Measurements from ENCODE around the gene ABLIM1.

ABLIM1 gene

DNA sequence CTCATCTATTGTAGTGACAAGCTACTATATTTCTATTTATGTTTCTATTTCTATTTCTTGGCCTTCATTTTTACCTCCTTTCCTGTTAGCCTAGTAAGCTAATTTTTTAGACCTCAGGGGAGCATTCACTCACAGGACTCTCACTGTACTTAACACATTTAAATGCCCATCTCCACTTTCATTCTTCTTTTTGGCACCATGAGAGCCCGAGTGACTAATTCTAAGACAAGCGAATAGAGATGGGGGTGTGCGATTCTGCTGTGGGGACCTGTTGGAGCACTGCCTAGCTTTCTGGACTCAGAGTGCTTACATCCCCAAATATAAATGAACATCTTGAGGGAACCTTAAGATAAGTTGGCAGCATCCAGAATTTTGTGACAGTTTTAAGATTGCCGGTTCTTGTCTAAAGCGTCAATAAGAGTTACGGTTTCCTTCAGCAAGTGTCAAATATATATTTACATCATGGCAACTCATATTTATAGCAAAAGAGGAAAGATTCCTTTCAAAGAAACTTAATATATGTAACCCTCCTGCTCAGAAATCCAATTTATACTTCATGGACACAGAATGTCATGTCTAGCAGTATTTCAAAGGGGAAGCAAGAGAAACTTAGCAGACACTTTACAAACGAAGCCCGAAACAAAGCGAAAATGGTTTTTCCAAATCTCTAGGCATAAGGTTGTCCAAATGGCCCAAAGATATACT lies 199.7 kb downstream of the ABLIM1 start:
- DNase-seq (ENCODE audit: low read depth) = no peak

DNA sequence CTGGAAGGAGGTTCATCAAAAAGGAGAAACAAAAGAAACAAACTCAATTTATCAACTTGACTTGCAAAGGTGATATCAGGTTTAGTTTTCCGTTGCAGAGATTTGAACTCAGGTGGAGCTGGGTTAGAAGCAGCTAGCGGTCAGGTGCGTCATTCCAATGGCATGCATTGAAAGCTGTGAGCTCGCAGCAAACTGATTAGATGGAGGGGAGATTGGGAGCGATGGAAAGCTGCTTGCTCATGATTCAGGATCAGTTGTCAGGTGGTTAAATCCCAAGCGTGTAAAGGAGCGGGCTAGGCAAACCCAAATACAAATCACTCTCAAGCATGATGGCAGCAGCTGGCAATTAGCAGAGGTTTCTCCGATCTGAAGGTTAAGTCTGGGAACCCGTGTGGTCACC lies 204.5 kb downstream of the ABLIM1 start:
- no peak for DNase-seq (ENCODE audit: low read depth)

DNA sequence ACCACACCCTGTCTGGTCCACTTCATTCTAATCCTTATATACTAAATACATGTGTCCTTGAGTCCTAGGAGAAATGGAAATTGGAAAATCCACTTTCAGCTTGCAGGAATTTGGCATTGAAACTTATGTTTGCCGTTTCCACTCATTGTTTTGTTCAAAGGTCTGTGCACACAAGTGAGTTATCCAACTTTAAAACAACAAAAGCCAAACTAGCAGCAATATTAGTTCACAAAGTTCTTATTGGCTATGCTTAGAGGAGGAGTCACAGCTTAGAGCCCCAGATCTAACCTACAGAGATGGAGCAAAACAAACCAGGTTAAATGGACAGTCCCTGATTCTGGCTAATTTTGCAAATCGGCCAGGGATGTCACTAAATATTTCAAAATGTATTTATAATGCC lies 209.2 kb downstream of the ABLIM1 start:
- DNase-seq (ENCODE audit: low read depth) = no peak

DNA sequence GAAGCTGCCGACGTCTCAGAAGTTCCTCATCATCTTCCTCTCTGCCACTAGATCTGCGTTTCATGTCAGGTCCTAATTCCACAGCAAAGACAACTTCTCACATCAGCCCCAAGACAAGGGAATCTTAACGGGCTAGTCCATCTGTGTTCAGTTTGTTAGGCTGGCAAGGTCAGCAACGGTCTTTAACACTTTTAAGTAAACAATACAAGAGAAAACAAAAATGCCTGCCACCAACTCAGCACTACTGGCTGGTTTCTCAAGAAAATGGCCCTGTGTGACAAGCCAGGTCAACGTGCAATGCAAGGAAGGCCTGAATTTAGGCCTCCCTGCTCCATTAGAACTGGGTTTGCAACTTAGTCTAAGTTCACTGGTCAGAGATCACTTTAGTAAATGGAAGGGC lies 212.7 kb downstream of the ABLIM1 start:
- DNase-seq (ENCODE audit: low read depth) = no peak

DNA sequence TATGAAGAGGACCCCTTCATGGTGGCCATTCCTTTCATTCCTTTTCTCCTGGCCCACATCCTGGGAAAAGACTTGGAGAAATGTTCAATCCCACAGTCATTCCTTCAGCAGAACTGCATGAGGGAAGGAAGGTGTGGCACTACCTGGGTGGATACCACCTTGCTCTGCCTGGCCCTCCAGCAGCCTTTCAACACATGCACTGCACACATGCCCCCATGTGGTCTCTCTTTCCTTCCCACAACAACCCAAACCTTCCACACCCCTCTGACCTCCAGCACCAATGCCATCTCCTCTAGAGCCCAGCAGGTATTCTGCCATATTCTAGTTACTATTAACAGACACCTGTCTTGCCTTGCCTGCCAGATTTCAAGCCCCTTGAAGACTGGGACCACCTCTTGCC lies 213.3 kb downstream of the ABLIM1 start:
- no peak for DNase-seq (ENCODE audit: low read depth)

DNA sequence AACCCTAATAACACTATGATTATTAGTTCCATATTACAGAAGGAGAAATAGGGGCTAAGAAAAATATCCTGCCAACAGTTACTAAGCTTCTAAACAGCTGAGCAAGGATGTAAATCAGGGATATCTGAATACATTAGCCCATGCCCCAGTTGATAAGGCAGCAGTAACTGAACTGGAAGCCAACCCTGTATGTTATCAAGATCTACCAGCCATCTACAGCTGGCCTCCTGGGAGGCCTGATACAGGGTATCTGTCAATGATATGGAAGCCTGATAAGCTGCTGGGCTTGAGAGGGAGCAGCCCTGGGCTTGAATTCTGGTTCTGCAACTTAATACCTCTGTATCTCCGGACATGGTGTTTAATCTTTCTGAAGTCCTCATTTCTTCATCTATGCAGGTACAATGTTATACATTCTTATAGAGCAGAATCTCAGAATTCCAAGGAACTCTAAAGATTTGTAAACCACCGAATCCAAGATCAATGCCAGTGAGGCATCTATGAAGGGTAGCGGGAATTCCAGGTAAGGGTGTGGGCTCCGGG lies 215.9 kb downstream of the ABLIM1 start:
- no peak for DNase-seq (ENCODE audit: low read depth)

DNA sequence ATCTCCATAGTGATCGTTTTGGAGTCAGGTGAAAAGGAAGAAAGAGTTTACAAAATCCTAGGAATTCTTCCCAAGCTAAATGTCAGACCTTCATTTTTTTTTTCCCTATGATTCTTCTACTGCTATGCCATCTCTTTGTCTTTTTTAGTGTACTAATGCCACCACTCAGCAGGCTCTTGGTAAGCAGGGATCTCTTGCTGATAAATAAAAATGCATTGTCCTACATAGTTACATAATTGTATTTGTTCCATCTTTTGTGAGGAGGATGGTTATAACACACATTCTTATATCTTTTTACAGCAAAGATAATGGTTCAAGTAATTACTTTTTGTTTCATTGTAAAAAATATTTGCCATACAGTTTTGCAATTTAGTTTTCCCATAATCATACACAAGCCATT lies 217.0 kb downstream of the ABLIM1 start:
- DNase-seq (ENCODE audit: low read depth) = no peak

DNA sequence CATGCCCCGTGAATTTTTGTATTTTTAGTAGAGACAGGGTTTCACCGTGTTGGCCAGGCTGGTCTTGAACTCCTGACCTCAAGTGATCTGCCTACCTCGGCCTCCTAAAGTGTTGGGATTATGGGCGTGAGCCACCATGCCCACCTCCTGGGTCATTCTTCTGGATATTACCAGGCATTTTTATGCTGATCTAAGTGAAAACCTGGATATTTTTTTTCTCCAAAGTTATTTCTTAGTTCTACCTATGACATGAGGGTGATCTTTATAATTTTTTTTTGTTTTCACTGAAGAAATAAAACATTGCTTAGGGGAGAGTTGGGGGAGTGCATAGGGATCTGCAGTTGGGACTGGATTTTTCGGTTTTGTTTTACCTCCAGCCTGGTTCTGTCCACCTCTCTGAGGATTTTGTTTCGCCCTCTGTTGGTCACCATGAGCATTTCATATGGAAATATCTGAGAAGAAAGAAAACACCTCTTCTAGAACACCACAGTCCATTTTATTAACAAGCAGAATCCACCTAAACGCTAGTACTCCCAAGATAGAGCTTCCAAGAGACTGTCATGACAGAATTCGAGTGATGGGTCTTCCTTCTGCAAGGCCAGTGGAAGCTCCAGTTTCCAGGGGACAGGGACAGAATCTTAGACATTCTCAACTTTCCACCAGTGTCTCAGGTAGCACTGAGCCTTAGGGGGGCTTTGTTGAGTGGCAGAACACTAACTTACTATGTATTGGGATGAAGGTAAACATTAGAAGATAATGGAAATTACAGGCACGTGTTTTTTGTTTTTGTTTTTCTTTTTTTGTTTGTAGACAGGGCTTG lies 220.4 kb downstream of the ABLIM1 start:
- DNase-seq (ENCODE audit: low read depth) = no peak

DNA sequence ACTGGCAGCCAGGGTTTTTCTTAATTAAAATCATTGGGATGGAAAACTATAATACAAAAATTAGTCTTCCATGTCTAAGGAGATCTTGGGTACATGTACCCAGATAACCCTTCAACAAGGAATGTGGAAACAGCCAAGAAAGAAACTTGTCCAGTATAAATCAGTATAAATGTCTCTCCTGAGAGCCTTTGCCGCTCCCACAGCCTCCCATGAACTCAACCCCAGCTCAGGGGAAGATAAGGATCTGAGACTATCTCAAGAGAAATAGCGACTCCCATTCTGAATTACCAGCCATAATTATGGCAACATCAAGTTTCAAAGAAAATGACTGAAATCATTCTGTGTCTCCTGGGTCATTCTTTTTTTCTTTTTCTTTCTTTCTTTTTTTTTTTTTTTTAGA lies 221.1 kb downstream of the ABLIM1 start:
- no peak for DNase-seq (ENCODE audit: low read depth)

DNA sequence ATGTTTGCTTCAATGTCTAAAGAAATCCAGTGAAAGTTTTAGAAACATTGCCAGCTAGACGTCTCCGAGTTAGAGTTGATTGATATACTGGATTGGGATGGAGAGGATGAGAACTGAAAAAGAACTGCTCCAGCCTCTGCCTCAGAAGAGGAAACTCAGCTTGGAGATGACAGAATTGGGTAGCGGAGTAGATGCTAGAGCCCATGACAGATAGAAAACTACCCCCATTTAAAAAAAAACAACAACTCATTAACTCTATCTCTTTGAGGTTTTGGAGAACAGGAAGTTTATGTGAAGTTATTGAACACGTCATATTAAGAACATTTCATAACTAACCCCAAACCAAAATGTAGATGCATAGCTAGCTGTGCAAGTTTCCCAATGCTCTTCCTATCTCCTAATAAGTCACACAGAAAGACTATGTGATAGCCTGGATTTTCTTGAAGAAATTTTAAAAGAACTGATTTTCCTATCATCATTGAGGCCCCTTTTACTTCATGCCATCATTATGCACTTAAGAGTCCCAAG lies 225.4 kb downstream of the ABLIM1 start:
- no peak for DNase-seq (ENCODE audit: low read depth)

DNA sequence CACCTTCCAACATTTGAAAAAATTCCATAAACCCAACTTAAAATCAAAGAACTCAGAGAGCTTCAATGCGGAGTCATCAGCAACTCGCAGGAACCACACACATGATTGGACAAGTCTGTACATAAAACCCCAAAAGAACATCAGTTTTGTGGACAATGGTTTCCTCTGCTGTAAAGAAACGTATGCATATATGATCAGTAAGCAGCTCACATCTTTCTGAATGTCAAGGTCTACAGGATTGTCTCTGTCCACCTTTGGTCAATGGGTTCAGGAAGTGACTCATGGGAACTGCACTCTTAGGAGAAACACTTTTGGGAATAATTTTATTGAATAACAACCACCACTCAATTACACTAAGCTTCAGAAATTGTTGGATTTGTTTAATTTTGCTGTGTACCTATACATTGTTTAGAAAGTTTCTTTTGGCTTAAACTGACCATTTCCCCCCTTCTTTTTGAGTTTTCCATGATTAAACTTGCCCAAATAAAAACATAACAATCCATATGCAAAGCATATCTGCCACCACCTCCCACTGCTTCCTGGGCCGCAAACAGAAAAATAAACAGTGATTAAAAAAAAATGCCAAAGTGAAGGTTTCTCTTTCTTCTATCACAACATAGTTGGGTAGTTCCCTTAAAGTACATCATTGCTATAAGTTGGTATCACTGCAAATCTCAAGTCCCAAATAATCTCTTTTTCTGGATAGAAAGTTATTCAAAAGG lies 226.5 kb downstream of the ABLIM1 start:
- DNase-seq (ENCODE audit: low read depth) = no peak

DNA sequence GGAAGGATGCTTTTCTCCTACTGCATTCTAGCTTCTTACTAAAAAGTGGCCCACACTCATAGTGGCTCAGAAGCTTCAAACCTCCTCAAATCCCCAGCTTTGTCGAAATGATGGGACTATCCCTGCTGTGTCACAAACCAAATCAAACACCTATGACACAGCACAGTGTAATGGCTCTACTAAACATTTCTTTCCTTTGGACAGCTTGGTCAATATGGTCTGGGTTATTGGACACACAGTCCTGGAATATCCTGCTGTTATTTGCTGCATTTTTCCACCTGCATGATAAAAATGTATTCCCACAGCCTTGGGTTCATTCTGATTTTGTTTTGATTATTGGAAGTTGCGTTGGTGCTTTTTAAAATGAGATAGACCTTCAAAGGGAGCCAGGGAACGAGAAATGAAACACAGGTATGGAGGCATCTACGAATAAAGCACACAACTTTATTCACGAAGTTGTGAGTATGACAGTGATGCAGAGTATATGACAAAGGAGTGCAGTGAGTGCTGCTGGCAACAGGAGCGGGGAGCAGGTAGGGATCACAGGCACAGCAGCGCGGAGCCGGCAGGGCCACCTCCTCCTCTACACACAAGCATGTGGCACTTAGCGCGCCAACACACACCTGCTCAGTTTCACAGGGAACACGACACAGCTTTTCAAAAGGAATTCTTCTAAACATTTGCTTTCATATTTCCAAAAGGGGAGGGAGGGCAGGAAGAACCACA lies 227.2 kb downstream of the ABLIM1 start:
- no peak for DNase-seq (ENCODE audit: low read depth)

DNA sequence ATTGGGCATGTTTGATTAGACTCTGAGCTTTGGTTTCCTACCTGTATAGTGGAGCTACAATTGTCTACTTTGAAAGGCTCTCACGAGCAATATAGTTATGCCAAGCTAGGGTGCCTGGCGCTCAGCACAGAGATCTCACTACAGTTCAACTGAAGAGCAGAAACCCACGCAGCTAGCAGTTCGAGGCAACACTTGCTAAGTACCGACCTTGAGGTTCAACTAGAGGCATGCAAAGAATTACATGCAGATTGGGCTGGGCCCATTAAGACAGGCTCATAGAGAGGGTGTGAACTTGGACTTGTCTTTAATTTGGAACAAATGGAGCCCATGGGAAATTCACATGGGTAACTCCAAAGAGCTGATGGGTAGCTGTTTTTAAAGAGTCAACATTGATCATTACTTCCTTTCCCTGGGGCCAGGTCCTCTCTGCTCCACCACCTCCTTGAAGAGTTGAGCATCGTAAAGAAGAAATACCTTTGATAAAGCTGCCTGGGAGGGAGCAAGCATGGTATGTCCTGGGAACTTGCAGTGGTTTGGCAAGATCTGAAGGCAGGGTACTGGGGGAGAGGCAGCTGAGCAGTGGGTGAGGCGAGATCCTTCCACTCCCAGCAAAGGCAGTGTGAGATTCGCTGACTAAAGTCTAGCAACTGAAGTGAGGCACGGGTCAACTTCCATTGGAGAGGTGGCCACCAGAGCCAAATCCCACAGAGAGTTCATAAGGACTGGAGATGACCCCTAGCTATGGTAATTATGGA lies 228.3 kb downstream of the ABLIM1 start:
- no peak for DNase-seq (ENCODE audit: low read depth)

DNA sequence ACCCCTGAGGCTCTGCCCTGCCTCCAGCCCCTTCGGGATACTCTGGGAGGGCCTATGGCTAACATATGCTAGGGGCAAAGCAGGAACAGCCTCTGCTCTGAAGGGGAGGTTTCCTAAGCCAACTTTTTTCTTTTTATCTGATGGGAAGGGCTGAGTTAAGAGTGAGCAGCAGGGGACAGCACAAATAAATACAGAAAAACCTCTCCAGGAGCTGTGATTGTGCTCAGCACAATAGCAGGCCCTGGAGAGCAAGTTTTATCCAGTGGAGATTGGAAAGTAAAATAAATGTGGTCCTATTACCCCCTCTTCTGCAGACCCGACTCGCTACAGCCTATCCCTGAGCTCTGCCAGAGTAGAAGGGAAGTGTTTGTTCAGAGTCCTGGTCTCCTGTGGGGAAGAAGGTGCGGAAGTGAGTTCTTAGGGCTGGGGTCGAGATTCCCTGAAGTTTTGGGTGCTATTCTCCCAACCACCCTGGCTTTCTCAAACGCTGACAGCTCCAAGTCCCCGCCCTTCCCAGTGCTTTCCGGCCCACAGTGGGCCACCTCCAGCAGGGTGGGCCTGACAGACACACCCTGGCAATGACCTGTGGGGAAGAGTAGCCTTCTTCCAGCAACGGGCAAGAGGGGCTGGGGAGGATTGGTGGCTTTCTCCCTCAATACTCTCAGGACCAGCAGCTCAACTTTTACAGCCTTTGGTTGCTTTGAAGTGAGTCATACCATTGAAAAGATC lies 230.8 kb downstream of the ABLIM1 start:
- DNase-seq (ENCODE audit: low read depth) = no peak

DNA sequence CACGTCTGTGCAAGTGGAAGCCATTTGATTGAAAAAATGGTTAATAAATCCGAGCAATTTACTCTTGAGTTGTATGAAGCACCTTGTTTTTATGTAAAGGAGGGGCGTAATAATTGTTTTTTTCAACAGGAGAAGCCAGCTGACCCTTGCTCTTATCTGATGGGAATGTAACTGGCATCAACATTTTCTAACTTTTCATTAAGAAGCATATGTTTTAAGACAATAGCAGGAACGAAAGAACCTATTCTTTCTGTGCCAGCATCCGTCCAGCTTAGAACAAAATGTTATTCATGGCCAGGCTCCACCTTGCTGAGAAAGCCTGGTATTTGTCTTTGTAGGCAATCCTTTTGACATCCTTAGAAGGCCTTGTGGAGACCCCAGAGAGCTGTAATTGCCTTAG lies 231.6 kb downstream of the ABLIM1 start:
- no peak for DNase-seq (ENCODE audit: low read depth)

DNA sequence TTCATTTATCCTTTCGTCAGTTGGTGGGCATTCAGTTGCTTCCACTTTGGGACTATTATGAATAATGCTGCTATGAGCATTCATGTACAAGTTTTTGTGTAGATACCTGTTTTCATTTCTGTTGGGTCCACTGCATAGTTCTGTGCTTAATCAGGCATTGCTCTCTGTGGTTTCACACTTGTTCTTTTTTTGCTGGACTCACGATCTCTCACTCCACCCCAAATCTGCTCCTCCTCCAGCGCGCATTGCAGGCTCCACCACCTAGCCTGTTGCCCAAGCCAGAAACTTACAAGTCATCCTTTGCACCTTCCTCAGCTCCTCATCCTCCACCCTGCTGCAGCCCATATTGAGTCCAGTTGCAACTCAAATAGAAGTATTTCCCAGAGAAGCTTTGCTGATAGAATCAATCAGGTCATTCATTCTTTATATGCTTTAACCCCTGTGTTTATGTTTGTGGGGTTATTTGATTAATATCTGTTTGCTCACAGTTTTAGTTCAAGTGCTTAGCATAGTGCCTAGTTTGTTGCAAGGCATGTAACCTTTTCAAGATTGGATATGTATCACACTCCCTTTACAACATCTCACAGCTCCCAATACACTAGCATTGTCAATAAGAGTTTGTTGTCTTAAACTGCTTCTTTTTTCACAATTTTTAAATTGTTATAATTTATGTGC lies 237.1 kb downstream of the ABLIM1 start:
- DNase-seq (ENCODE audit: low read depth) = no peak

DNA sequence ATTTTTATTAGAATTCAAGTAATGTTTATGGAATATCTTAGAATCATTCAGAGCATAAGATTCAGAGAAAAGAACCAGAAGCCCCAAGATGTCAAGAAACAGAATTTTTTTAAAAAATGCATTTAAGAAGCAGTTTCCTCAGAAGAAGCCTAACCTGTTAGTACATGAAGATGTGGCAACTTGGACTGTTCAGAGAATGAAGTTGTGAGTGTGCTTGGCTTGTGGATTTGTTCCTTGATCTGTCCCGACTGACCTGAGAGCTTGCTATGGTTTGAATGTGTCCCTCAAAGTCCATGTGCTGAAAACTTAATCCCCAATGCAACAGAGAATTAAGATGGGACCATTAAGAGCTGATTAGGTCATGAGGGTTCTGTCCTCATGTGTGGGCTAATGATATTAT lies 240.0 kb downstream of the ABLIM1 start:
- no peak for DNase-seq (ENCODE audit: low read depth)

DNA sequence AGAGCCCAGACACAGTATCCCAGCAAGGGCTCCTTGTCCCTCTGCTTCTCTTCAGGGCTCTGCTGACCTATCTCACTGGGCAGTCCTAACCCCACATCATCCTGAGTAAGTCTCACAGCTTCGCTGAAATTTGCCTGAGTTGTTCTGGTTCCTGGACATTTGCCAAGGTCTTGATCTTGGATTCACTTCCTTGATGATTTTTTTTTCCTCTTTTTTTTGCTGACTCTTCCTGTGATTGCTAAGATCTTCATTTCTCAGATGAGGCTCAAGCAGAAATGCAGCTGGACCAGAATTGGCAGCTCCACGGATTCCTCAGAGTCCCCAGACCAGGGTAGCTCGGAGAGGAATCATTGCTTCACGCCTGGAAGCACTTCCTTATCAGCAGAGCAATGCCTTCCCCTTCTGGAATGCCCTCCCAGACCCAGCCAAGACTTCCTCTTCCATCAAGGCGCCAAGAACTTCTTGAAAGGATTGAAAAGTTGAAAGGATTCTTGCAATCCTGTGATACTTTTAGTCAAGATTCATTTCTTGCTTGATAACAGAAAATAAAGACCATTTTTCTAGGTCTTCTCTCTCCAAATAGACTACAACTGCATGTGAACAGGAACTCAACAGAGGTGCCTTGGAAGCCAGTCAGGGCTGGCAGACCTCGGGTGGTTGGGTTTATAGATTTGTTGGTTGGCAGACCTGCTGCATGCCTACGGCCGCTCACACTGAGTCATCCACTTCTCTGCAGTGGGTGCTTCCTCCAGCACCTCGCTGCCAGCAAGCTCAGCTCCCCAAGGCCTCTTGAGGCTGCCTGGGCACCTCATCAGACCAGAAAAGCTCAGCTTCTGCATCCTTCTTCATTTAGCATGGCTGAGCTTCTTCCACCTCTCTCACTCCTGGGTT lies 244.9 kb downstream of the ABLIM1 start:
- DNase-seq (ENCODE audit: low read depth) = no peak

DNA sequence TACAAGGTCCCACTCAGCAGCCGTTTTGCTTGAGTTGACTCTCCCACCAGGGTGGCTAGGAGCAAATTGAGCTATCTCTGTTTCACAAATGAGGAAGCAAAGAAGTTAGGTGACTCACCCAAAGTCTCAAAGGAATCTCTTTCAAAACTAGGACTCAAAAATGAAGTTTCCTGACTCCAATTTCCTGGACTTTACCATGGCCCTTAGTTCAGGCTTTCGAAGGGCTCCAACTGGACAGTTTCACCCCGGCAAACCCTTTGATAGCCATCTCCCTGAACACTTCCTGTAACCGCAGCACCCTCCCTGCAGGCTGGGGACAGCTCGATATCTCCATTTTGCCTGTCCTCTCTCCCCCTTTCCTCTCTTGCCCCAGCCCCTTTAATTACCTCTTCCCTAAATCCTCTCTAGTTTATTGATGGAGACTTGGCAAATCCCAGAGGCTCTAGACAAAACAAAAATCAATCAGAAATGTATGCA lies 249.1 kb downstream of the ABLIM1 start:
- no peak for DNase-seq (ENCODE audit: low read depth)

Data from stimulated activated CD4-positive, alpha-beta T cell treated with anti-CD3 and anti-CD28 coated beads, Interleukin-2, amount 100 ng/mL, for 4 hours (primary cell).